SKM-1 treated with dmso at 0.1 percent for 144 hours (cell line): Measurements from ENCODE around the gene SLC35F1.

ENCODE experiments used
- DNase-seq: peaks from one replicate; lab custom pipeline; 2025; ENCODE audit not compliant: unreplicated experiment; lab: John Stamatoyannopoulos, UW

Gene SLC35F1

DNA sequence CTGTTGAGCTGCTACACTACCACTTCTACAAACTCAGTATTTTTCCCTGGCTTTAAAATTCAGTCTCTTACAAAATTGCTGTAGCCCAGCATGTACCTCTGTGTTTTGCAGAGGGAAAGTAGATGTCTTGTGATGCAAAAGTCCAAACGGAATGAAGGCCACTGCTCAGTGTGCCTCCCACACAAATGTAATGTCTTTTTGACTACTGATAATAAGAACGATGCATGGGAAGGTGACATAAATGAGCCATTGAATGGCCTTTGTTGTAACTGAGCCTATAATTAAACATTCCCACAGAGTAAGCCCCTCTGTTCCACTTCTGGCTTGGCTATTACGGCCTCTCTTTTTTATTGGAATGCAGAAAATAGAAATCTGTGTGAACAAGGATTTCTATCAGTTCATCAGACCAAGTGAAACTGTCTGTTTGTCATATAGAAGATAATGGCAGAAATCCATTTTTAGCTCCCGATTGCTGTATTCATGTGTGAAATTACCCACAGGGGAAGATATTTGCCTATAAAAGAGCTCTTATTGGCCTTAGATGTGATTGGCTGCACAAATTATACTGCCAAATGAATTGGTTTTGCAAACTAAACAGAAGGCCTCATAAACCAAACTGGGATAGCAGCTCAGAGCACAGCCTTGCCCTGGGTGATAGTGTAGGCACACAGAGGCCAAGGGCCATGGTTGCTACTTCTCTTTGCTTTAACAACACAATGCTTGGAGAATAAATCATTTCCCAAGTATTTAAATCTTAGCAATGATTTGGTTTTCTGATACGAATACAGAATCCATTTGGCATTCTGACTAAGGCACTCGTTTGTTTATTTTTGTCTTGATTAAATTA is 399.6 kb downstream of the SLC35F1 start:
- DNase-seq, result no peak

DNA sequence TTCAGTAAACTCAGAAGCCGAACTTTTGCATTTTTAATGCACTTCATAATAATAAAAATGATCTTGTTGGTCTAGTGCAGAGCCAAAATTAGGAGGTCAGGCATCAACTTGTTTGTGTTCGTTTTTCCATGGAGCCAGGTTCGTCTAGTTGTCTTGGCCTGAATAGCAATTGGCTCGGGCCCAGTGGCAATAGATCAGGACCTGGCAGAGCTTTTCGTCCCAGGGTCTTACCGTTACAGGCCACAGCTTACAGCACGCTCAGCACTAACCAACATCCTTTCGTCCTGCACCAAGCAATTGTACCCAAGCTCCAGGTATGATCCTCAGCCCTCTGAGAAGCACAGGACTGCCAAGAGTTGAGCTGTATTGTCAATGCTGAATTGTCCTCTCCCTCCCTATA is 400.5 kb downstream of the SLC35F1 start:
- no peak for DNase-seq

DNA sequence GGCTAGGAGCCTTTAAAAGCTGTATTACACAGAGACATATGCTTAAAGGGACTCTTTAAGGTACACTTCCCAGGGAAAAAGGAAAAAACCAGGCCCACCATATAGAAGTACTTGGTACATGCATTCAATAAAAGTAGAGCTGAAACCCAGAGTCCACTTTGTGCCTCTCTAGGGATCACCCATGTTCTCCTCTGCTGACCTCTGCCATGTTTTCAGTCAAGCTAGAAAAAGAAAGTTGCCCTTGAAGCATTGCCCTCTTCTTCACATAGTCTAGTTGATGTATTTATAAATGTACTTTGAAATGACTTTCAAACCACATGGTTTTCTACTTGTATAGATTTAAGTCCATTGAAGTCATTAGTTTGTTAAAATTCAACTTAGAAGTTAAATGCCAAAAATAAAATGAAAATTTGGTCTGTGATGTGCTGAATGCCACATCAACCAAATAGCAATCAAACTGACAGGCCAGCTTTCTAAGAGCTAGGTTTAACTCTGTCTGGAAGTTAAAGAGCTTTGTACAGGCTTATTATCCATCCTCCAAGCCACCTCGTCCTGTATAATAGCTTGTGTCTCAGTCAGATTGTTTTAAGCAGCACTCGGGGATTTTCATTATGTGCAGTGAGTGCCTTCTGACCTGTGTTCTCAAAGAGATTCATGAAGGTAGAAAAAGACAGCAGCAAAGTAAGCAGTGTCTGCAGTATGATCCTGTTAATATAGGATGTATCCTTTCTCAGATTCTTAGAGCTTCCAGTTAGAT is 402.5 kb downstream of the SLC35F1 start:
- DNase-seq, result no peak

DNA sequence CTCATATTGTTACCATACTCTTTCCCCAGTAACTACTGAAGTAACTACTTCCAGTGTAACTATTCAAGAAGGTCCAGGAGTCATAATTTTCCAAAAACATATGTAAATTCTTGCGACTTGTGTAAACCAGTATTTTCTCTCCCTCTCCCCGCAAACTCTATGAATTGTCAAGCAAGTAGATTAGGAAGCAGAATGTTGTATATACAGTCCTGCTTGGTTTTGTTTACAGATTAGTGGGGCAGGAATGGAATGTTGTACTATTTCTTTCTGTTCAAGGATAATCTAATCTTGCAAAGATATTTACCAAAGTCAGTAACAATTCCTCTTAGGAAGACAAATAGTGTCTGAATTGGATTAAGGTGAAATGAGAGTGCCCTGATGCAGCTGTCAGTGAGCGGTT is 406.1 kb downstream of the SLC35F1 start:
- no peak for DNase-seq

DNA sequence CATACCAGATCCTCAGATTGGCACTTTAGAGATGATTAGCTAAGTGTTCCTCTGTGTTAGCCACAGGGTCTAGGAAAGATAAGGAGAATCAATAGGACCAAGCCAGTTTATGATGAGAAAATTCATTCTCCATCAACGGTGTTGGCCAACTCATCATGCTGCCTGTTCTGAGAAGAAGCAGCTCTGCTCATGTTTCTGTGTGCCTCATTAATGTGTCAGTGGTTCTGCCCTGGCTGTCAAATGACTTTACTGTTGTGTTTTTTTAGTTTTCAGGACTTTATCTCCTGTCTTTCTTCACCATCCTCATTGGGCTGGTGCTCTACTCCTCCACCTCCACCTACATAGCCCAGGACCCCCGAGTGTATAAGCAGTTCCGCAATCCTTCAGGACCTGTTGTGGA is 406.7 kb downstream of the SLC35F1 start:
- DNase-seq, result no peak

DNA sequence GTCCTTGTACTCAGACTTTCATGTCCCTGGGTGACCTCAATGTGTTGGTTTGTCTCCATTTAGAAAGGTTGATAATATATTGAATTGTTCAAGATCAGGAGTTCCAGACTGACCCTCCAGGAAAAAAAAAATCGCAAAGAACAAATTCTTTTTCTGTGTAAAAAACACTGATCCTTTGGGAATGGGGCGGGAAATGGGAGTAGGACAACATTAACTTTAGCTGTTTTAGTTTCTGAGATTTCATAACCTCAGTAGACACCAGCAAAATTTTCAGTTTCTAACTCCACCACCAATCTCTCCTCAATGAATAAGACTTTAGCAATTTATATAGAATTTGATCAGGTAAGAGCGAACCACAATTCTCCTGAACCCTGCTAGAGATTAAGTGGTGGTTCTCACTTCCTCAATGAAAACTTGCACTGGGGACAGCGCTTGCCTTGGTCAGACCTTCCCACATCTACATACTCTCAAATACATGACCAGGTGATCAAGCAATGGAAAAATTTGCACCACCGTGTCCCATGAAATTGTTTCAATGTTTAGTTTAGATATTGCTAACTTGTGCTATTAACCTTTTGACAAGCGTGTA is 409.8 kb downstream of the SLC35F1 start:
- DNase-seq, result no peak

DNA sequence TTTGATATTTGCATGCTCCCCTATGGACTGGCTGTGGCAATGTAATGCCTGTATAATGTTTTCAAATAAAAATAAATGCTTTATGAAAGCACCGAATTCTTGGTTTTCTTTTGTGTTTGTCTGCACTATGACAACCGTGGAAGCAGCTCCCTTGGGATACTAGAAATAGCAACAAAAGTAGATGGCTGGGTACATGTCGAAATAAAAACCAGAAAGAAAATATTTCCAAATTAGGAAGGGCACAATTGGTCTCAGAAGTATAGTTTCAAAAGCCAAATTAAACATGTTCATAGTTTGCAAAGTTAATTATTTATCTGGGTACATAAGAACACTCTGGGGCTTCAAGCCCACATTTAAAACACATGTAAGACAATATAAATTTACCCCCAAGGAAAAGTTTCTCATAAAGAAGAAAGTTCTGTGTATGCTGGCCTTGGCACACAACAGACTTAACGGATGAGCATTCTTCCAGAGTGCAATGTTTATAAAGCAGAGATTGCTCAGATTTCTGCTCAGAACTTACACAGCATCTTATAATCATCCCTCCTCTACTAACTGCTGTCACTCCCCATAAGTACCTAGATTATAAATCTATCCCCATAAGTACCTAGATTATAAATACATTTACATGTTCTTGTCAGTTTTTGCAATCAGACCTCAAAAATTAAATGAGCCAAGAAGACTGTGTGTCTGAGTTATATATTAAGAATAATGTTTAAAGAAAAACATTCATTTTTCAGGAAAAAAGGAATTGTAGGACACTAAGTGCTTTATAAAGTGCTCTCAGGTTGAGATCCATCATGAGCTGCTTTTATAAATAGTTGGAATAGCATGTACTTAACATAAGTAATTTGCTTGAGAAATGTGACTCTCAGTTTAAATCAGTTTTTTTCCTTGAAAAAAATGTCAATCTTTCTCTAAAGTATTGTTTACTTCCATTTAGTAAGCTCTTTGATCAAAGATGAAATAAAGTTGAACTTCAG is 410.8 kb downstream of the SLC35F1 start:
- no peak for DNase-seq

DNA sequence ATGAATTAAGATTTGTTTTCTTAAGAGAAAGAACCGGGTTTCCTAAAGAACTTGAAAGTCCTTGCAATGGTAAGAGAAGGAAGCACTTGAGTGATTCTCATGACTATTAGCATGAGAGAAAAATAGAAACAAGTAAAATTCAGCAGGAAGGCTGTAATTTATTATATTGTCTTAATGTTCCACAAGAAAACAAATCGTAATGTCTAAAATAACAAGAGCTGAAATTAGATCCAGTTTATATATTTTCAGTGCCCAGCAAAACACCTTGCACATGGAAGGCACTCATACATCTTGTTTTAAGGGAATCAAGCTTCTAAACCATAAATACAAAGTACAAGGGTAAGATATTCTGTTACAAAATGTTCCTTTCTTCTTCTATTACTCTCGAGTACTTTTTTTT is 411.6 kb downstream of the SLC35F1 start:
- DNase-seq, result no peak

DNA sequence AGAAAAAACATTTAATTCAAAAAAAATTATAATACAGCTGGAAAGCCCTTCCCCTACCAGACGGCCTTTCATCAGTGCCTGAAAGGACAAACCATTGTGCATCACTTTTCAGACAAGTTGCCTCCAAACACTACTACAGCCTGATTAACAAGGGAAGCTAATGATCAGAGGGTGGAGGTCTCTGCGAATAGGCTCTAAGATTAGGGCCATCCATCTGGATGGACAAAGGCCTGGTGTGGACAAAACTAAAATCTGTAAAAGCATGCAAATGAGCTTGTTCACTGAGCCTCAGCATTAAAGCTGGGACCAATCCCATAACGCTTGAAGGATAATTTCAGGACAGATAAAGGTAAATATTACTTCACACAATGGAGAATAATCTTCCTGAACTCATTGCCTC is 412.4 kb downstream of the SLC35F1 start:
- no peak for DNase-seq

DNA sequence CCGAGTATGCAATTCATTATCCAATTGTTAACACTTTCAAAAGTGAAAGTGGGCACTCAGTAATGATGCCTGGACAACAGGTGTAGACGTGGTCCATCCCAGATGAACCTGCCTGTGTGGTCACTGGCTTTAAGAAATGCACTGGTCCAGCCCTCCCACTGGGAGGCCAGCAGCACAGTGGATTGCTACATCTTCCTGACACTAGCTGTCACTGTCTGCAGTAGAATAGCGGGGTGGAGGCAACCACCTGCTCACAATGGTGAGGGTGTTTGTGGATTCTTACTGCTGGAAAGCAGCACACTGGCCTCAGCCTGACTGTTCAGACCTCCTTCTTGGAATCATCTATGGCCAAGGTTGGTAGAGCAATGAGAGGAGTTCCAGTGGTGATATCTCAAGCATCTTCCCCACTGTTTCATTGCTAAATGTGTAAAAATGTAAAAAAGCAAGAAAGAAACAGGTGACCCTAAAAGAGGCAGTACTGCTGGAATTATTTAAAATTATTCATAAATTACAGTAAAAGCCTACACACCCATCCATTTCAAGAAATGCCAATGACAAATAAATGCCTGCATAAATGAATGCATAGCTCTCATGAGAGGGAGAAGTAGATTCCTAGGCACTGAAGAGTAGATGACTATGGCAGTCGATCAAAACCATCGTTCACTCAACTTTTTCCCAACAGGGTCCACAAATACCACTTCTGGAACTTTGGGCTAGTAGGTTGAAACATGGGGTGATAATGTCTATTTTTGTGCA is 413.0 kb downstream of the SLC35F1 start:
- no peak for DNase-seq

DNA sequence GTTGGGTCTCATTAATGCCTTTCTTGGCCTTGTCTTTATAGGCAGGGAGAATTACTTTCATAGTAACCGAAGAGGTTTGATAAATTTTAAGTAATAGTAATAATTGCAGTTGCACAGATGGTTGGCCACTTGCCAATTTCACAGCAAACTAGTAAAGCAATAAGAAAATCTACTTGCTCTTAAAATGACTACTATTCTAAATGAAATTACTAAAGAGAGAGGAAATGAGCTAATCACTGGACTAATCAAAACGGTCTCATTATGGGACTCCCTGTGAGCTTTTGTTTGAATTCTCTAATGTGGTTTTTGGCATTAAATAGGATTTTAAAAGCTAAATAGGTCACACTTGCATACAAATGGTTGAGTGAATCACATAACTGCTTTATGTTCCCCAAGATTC is 413.6 kb downstream of the SLC35F1 start:
- DNase-seq, result no peak

DNA sequence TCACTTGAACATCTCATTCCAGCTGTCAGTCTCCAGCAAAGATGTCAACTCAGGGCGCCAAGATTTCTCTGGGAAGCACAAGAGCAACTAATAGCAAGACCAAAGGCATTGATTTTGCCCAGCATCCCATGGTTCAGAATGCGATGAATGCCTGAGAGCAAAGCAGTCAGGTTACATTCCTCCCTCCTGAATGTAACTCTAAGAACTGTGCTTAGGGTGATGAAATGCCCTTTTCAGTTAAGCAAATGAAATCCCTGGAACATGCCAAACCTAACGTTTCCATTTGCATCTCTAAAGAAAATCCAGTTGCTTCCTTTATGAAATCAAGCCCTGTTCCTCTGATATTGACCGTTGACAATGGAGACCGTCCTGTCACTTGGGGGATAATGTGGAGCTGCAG is 417.1 kb downstream of the SLC35F1 start:
- no peak for DNase-seq

DNA sequence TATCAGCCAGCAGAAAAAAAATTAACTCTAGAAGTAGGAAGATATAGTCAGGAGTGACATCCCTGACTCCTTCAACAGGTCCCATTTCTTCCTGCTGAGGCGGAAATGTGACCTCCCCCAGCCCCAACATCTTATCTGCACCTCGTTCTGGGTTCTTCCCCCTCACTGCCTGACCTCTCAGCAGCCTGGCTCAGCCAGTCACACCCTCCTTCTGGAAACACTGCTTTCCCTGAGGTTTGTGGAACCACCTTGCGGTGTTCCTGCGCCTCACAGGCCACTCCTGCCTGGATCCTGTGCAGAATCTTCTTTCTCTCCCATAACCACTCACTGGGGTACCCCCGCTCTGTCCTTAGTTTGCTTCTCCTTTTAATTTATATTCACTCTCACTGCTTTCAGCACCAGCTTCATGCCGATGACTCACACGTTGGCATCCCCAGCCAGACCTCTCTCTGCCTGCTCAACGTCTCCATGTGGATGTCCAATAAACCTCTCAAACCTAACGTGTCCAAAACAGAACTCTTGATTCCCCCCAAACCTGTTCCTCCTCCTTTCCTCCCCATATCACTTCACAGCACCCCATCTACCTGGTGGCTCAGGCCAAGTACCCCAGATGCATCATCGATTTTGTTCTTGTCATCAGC is 418.3 kb downstream of the SLC35F1 start:
- no peak for DNase-seq

DNA sequence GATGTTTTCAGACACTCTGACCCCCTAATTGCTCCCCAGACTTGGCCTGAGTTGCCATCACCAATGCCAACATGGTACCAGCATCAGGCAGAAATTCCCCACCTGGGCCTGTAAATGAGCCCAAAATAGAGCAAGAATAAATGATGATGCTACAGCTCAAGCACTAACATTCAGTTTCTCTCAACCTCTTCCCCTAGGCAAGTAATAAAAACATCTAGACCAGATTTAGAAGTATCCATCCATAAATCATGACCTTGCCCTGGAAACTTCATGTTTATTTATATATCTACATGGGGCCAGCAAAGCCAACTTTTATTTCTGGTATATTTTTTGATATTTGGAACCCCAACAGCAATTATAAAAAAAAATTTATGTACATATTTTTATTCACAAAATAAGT is 419.6 kb downstream of the SLC35F1 start:
- DNase-seq, result no peak

DNA sequence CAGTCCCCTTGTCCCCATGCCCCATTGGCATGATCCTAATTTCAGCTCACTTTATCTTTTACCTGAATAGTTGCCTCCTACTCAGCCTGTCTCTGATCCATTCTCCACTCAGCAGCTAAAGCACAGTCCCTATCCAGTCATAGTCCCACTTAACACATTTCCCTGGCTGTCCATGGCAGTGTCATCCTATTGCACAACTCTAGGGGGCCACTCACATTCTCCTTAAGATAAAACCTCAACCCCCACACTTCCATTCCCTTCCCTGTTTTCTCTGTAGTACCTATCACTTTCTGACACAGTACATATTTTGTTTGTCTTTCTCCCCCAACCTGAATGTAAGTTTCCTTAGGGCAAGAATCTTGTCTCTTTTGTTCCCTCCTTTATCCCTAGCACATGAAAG is 420.2 kb downstream of the SLC35F1 start:
- no peak for DNase-seq

DNA sequence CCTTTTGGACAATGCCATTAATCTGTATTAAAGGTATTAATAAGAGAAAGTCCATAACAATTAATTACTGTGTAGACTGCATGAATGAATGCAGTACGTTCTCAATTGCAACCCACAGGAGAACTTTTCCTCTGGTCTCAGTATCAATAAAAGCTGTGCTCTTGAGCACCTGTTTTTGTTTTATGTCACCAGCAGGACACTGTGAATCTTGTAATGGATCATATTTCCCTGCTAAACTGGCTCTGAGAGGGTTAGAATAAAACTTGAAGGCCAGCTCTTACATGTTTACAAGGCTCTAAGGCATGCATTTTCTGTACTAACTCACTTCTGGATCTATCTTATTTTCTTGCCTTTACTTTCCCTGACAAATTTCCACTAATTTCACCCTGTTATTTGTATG is 426.7 kb downstream of the SLC35F1 start:
- DNase-seq, result no peak

DNA sequence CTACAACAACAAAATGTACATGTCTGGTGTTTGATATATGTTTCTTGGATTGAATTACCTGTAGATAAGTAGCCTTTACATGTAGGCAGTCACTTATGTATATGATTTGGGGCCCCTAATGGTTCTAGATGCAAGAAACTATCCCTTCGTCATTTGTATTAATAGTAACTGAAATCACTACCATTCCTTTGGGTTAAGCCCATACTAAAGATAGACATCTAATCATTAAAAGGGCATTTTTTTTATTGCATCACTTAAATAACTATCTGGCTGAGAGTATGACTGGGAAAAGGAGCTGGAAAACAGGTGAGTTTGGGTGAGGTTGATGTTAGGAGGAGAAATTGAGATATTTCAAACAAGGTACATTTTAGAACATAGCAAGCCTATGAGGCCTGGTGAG is 427.6 kb downstream of the SLC35F1 start:
- no peak for DNase-seq

DNA sequence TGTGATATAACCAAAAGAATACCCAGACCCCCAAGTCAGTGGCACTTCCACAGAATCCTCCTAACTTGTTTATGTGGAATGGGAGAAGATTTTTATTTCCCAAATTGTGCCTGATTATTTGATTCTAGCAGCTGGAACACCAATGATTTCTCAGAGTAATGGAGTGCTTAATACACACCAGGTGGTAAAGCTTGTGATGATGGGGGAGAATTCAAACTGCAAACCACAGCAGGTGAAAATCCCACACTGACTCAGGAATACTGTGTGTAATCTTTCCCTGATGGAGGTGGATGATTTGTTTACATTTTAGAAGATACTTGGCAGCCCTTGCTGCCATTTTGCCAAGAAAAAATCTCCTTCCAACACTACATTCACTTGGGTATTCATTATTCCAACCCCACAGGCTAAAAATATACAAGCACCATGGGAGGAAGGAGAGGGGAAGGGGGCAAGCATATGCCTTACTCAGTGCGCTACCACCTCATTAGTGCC is 428.3 kb downstream of the SLC35F1 start:
- no peak for DNase-seq

DNA sequence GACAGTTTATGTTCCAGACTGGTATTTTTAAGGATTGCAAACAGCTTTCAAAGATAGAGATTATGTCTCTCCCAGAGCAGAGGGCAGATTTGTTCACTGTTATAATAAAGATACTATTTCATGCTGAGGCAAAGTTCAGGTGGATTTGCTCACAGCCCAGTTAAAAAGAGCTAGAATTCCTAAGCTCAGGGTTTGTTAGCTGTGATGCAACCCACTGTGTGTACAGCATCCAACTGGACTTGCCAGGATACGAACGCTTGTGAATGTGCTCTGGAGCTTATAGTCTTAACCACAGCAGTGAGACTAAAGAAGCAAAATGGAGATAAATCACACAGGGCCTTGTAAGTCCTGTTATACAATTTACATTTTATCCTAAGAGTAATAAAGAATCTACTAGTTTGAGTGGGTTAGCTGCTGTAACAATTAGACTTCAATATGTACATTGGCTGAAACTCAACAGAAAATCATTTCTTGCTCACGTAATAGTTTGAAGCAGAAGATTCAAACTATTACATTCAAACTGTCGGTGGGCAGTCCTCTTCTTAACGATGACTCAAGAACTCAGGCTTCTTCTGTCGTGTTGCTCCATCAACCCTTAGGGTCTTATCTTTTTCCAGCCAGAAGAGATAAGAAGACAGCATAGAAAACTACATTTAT is 437.1 kb downstream of the SLC35F1 start:
- DNase-seq, result no peak
